Bronchial epithelial cell (primary cell): Measurements from ENCODE around the gene TPRN. TPM values are rescaled to one million over a fixed set of nuclear protein-coding genes. Genes with fewer than 3 reads are reported as not detected.

Experiments used
- DNase-seq: peaks from one replicate; pipeline ENCODE4 v3.0.0-alpha.2; 2010; ENCODE audit warnings: low read depth
- FAIRE-seq: peaks from 2 replicates; lab custom pipeline; 2011; peaks lifted over from hg19 to GRCh38; lab: Jason Lieb, UNC
- H3K27me3 ChIP-seq: 2 replicates; pipeline ENCODE4 v1.5.1; 2011; ENCODE audit warnings: low read length; ENCODE audit not compliant: control insufficient read depth, insufficient read depth
- H3K36me3 ChIP-seq: 2 replicates; pipeline ENCODE4 v1.5.1; 2011; ENCODE audit warnings: low read length; ENCODE audit not compliant: control insufficient read depth, insufficient read depth
- H3K4me3 ChIP-seq: 2 replicates; pipeline ENCODE4 v1.5.1; 2011; ENCODE audit warnings: mild to moderate bottlenecking, low read depth, low read length, control low read depth
- total RNA-seq: library from RNA; depleted of rRNA; stranded (reverse); fragments of >200 nt; gene quantifications from 2 replicates; pipeline ENCODE4 v1.2.1, GENCODE V29; 2014
- TF ChIP-seq, protein P1 (sequence below): IDR thresholded peaks from 2 replicates; pipeline ENCODE4 v1.5.1; 2011; ENCODE audit warnings: mild to moderate bottlenecking, moderate library complexity, low read length, control low read depth, inconsistent platforms; ENCODE audit not compliant: insufficient read depth, severe bottlenecking

The TPRN gene
- total RNA-seq, 1 donor from 2014 or later: 3.2 TPM

DNA sequence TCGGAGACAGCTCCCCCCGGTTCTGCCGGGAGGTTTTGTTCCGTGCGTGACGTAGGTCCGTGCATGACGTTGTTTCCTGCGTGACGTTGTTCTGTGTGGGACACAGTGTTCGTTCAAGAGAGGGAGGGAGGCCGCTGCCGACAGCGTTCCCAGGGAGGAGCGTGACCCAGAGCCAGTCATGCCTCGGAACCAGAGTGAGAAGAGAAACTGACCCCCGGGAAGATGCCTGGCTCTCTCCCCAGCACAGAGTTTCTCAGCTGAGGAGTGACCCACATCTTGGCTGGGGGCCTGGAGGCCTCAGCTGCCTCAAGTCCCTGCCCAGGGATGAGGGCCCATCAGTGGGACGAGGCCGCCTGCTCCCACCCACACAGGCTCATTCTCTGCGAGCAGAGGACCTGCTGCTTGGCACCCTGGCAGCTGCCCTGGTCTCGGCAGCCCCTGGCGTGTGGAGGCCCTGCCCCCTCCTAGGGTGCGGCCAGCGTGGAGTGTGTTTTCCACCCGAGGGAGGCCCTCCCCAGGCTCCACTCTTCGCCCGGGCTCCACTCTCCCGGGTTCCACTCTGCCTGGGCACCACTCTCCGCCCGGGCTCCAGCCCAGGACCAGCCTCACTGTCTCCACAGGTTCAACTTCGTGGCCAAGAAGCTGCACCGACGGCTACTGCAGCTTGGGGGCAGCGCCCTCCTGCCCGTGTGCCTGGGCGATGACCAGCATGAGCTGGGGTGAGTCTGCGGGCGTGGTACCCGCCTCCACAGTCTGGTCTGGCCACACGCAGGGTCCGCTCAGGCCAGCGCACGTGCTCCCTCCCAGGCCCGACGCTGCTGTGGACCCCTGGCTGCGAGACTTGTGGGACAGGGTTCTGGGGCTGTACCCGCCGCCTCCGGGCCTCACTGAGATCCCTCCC, 12.9 kb upstream of the TPRN start:
- peaks cover 8% of the 10 kb centered on the region for H3K36me3 ChIP-seq
- FAIRE-seq (no peak), DNase-seq (no peak)
- H3K27me3 ChIP-seq: no peaks in the 10 kb centered on the region
- TF ChIP-seq, protein P1, sequence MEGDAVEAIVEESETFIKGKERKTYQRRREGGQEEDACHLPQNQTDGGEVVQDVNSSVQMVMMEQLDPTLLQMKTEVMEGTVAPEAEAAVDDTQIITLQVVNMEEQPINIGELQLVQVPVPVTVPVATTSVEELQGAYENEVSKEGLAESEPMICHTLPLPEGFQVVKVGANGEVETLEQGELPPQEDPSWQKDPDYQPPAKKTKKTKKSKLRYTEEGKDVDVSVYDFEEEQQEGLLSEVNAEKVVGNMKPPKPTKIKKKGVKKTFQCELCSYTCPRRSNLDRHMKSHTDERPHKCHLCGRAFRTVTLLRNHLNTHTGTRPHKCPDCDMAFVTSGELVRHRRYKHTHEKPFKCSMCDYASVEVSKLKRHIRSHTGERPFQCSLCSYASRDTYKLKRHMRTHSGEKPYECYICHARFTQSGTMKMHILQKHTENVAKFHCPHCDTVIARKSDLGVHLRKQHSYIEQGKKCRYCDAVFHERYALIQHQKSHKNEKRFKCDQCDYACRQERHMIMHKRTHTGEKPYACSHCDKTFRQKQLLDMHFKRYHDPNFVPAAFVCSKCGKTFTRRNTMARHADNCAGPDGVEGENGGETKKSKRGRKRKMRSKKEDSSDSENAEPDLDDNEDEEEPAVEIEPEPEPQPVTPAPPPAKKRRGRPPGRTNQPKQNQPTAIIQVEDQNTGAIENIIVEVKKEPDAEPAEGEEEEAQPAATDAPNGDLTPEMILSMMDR: peak; percentile 35
- no peak overlapping the region for H3K4me3 ChIP-seq

- H3K36me3 ChIP-seq: peaks cover 8% of the 10 kb centered on the region
- TF ChIP-seq, protein P1: no peak
These were observed 12.0 kb upstream of the TPRN start for GRCh38 chr9:137212520-137212919.

GRCh38 chr9:137211532-137211931, 11.0 kb upstream of the TPRN start:
- Histone ChIP-seq H3K4me3 (no peak overlapping the region), H3K27me3 (no peaks in the 10 kb centered on the region), H3K36me3 (peaks cover 9% of the 10 kb centered on the region)
- FAIRE-seq (no peak), DNase-seq (no peak)
- TF ChIP-seq, protein P1: no peak

More at GRCh38 chr9:137212520-137212919, 12.0 kb upstream of the TPRN start:
- no peak for FAIRE-seq
- H3K4me3 ChIP-seq: no peak overlapping the region
- DNase-seq: no peak
- no peaks in the 10 kb centered on the region for H3K27me3 ChIP-seq

GRCh38 chr9:137206602-137207001, 6.1 kb upstream of the TPRN start:
- Histone ChIP-seq H3K27me3 (no peaks in the 10 kb centered on the region), H3K36me3 (peaks cover 3% of the 10 kb centered on the region), H3K4me3 (no peak overlapping the region)
- TF ChIP-seq, protein P1: no peak
- DNase-seq (no peak), FAIRE-seq (no peak)

GRCh38 chr9:137205126-137206069, 4.9 kb upstream of the TPRN start, which contains the start of the genes NDOR1 and TMEM203:
Gene NDOR1, plus strand, starts transcription at chr9:137205700. Its CDS starts 78 bp downstream, at chr9:137205778.
Gene TMEM203, minus strand, starts transcription at chr9:137205648. Its CDS starts 234 bp downstream, at chr9:137205414.
- DNase-seq: peak; percentile 53
- FAIRE-seq: no peak
- TF ChIP-seq, protein P1: no peak

More at GRCh38 chr9:137205126-137206069, 4.9 kb upstream of the TPRN start, which contains the start of the genes NDOR1 and TMEM203:
- H3K36me3 ChIP-seq: peaks cover 3% of the 10 kb centered on the region
- H3K4me3 ChIP-seq: peak within 1 kb of the TSS; percentile 83
- no peaks in the 10 kb centered on the region for H3K27me3 ChIP-seq
